Measurements from ENCODE around the gene HMG20A.

HMG20A gene

GRCh38 chr15:77503764-77504163 is 83.1 kb downstream of the HMG20A start:
- DNase-seq: no peak

GRCh38 chr15:77504306-77504705 is 83.6 kb downstream of the HMG20A start:
- DNase-seq: no peak

GRCh38 chr15:77504871-77505270 is 84.2 kb downstream of the HMG20A start:
- no peak for DNase-seq

- no peak for DNase-seq
These were observed 84.9 kb downstream of the HMG20A start for GRCh38 chr15:77505556-77505955.

- DNase-seq: no peak
These were observed 85.8 kb downstream of the HMG20A start for GRCh38 chr15:77506311-77507142.

GRCh38 chr15:77507143-77507897 is 86.6 kb downstream of the HMG20A start:
- DNase-seq: no peak

GRCh38 chr15:77507911-77508310 is 87.2 kb downstream of the HMG20A start:
- no peak for DNase-seq

GRCh38 chr15:77508541-77509243 is 88.0 kb downstream of the HMG20A start:
- no peak for DNase-seq

GRCh38 chr15:77510066-77511057 is 89.7 kb downstream of the HMG20A start:
- DNase-seq: no peak

- no peak for DNase-seq
These were observed 91.2 kb downstream of the HMG20A start for GRCh38 chr15:77511869-77512268.

GRCh38 chr15:77513226-77513625 is 92.5 kb downstream of the HMG20A start:
- DNase-seq: no peak

GRCh38 chr15:77514641-77515402 is 94.1 kb downstream of the HMG20A start:
- no peak for DNase-seq

GRCh38 chr15:77515613-77516012 is 94.9 kb downstream of the HMG20A start:
- DNase-seq: no peak

GRCh38 chr15:77516076-77516475 is 95.4 kb downstream of the HMG20A start:
- DNase-seq: no peak

- DNase-seq: no peak
These were observed 96.1 kb downstream of the HMG20A start for GRCh38 chr15:77516786-77517185.

GRCh38 chr15:77517579-77517978 is 96.9 kb downstream of the HMG20A start:
- no peak for DNase-seq

- no peak for DNase-seq
These were observed 97.8 kb downstream of the HMG20A start for GRCh38 chr15:77518458-77518857.

GRCh38 chr15:77519540-77519939 is 98.9 kb downstream of the HMG20A start:
- no peak for DNase-seq

GRCh38 chr15:77521206-77521605 is 100.5 kb downstream of the HMG20A start:
- no peak for DNase-seq

- no peak for DNase-seq
These were observed 104.7 kb downstream of the HMG20A start for GRCh38 chr15:77525400-77525811.

GRCh38 chr15:77525907-77526594 is 105.4 kb downstream of the HMG20A start:
- DNase-seq: no peak

All from CD4-positive, alpha-beta T cell treated with Interleukin-17A for 1 hour (primary cell).